ENCODE data around the gene CAPS.

The CAPS gene

DNA sequence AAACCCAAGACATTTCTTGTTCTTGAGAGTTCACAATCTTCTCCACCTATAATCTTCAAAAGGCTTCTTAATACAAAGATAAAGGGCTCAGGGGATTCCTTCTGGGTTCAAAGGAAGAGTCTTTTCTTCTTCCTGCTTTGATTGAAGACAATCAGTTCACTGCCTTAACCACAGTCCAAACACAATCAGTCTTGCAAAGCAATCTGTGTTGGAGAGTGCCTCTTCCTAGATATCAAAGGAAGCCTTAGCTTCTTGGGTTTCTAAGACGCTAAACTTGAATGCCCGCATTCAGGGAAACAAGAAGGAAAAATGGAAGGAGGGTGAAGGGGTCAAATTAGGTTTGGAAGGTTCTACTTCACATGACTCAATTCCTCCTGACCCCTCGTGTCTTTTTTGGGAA lies 36.7 kb downstream of the CAPS start:
- H3K27ac Mint-ChIP-seq (ENCODE audit: low read depth) = peak overlapping the region; percentile 58
- peaks cover 77% of the 10 kb centered on the region for H3K4me1 Mint-ChIP-seq
- no peaks in the 10 kb centered on the region for H3K27me3 Mint-ChIP-seq
- ATAC-seq (replicated peaks; ENCODE audit: extremely low read depth, poor library complexity, severe bottlenecking) (no peak), DNase-seq (ENCODE audit: low spot score in 2 of 2) (no peak)
- H3K36me3 Mint-ChIP-seq (ENCODE audit: insufficient read depth) = peaks cover 12% of the 10 kb centered on the region
- peak overlapping the region; percentile 36 for H3K4me3 Mint-ChIP-seq
- H3K9me3 Mint-ChIP-seq = no peaks in the 10 kb centered on the region

DNA sequence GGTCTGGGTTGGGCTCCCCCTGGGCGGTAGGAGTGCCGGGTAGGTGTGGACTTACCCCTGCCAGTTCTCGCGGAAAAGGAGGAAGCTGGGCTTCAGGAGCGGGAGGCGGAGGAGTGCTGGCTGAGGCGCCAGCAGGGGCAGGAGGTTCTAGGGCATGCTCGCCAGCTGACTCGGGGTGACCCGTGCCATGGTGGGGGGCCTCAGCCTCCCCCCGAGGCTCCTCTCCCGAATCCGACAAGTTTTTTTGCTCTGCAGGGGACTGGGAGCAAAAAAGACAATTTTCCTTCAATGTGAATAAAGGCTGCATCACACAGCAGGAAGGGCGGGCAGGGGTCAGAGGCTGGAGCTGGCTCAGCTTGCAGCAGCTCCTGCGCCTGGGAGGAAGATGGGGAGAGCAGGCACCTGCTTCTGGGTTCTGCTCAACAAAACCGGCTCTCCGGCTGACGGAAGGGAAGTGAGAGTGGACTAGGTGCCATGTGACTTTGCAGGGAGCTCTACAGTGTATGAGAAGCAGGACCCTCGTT lies 37.3 kb downstream of the CAPS start:
- peak overlapping the region; percentile 58 for H3K27ac Mint-ChIP-seq (ENCODE audit: low read depth)
- H3K27me3 Mint-ChIP-seq = no peaks in the 10 kb centered on the region
- H3K4me3 Mint-ChIP-seq = peak overlapping the region; percentile 38
- H3K36me3 Mint-ChIP-seq (ENCODE audit: insufficient read depth) = peaks cover 15% of the 10 kb centered on the region
- H3K9me3 Mint-ChIP-seq = no peaks in the 10 kb centered on the region
- DNase-seq (ENCODE audit: low spot score in 2 of 2) (no peak), ATAC-seq (replicated peaks; ENCODE audit: extremely low read depth, poor library complexity, severe bottlenecking) (no peak)
- H3K4me1 Mint-ChIP-seq = peaks cover 77% of the 10 kb centered on the region

DNA sequence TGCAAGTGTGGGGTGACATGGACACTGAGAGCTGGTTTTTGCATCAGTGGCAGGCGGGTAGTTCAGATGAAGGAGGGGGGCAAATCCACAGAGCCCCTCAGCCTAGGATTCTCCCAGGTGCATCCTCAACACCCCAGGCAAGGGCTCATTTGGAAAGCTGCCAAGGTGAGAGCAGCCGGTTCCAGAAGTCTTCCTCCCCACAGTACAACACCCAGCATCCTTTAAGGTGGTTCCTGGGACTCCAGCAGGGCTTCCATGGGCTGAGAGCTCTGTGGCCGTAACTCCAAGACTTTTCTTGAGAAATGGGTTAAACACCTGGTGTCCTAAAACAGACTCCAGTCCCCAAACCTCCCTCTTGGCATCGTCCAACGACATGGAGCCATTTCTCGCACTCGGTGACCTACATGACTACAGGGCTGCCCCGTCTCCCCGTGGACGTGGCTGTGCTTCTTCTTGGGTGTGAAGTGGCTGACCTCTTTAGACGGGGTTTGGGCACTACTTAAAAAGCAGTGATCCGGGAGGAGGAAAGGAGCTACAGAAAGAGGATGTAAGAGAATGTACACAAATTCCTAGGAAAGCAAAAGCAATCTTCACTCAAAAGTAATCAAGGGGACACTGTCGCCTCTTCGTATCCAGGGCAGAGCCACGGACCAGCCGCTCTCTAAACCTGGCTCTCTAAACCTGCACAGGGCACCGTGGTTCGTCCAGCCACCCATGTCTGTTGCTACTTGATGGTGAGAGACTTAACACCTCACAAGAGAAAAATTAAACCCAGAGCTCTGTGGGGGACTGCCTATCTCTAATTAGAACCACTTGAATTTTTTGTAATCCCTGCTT lies 38.4 kb downstream of the CAPS start:
- ATAC-seq (replicated peaks; ENCODE audit: extremely low read depth, poor library complexity, severe bottlenecking) (no peak), DNase-seq (ENCODE audit: low spot score in 2 of 2) (no peak)
- peaks cover 15% of the 10 kb centered on the region for H3K36me3 Mint-ChIP-seq (ENCODE audit: insufficient read depth)
- H3K27me3 Mint-ChIP-seq = no peaks in the 10 kb centered on the region
- peak overlapping the region; percentile 85 for H3K27ac Mint-ChIP-seq (ENCODE audit: low read depth)
- peaks cover 83% of the 10 kb centered on the region for H3K4me1 Mint-ChIP-seq
- peak overlapping the region; percentile 64 for H3K4me3 Mint-ChIP-seq
- no peaks in the 10 kb centered on the region for H3K9me3 Mint-ChIP-seq

DNA sequence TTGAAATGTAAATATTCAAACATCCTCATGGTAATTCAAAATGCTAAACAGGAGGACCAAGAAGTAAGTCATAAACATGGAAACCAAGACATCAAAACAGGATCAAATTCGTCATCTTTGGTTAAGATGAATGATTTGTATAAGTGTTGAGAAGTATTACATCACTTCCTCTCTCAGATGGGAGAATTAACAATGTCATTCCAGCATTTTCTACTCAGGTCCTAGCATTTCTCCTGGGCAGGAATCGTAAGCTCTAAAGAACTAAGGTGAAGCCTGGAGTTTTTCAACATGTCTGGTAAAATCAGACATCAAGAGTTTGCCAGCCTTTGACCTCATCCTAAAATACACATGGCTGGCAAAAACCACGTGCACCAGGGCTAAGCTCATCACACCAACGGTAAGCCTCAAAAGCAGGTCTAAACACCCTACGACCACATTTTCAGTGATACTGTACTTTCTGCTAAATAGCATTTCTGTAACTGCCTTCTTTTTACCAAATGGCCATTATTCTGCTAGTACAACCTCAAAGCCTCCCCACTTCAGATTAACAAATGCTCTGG lies 39.1 kb downstream of the CAPS start:
- Mint-ChIP-seq H3K36me3 (ENCODE audit: insufficient read depth) (peaks cover 11% of the 10 kb centered on the region), H3K27me3 (no peaks in the 10 kb centered on the region), H3K27ac (ENCODE audit: low read depth) (peak overlapping the region; percentile 85), H3K4me3 (peak overlapping the region; percentile 64), H3K4me1 (peaks cover 85% of the 10 kb centered on the region), H3K9me3 (no peaks in the 10 kb centered on the region)
- DNase-seq (ENCODE audit: low spot score in 2 of 2) (no peak), ATAC-seq (replicated peaks; ENCODE audit: extremely low read depth, poor library complexity, severe bottlenecking) (no peak)

DNA sequence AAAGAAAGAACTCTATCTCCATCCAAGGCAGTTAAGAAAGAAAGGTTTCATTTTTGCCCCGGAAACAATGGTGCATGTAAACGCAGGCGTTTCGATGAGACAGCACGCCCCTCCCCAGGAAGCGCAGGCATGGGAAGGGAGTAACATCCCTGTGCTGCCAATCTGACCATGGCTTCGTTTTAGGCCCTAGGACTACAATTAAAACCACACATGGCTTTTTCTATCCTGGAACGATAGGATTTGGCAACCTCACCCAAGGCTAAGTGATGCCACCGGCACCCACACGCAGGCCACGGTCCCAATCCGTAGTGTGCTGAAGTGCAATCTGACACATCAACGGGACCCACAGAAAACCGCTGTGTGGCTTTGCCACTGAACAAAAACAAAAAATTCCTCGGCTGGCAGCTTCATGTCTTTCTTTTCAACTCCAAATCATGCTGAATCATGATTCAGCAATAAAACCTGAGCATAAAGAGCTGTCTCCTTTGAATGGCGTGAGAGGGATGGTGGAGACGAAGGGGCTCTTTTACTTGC lies 39.7 kb downstream of the CAPS start:
- H3K4me3 Mint-ChIP-seq = peak overlapping the region; percentile 64
- no peak for DNase-seq (ENCODE audit: low spot score in 2 of 2)
- H3K9me3 Mint-ChIP-seq = no peaks in the 10 kb centered on the region
- peaks cover 83% of the 10 kb centered on the region for H3K4me1 Mint-ChIP-seq
- H3K27me3 Mint-ChIP-seq = no peaks in the 10 kb centered on the region
- no peak for ATAC-seq (replicated peaks; ENCODE audit: extremely low read depth, poor library complexity, severe bottlenecking)
- H3K27ac Mint-ChIP-seq (ENCODE audit: low read depth) = peak overlapping the region; percentile 85
- peaks cover 11% of the 10 kb centered on the region for H3K36me3 Mint-ChIP-seq (ENCODE audit: insufficient read depth)

DNA sequence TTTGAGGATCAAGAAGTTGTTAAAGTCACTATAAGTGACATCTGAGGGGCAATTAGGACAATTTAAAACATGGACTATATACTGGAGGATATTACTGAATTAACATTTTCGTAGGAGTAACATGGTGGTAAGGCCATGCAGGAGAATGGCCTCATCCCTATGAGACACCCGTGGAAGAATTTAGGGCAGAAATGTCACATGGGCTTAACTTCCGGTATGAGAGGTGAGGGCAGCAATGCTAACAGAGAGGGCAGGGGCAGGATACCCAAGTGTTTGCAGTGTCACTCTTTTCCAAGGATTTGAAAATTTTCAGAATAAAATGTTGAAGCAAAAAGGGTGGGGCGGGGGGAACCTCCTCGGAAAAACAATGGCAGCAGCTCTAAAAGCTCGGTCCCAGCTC lies 40.2 kb downstream of the CAPS start:
- DNase-seq (ENCODE audit: low spot score in 2 of 2) (no peak), ATAC-seq (replicated peaks; ENCODE audit: extremely low read depth, poor library complexity, severe bottlenecking) (no peak)
- no peaks in the 10 kb centered on the region for H3K9me3 Mint-ChIP-seq
- H3K4me3 Mint-ChIP-seq = peak overlapping the region; percentile 64
- H3K27ac Mint-ChIP-seq (ENCODE audit: low read depth) = peak overlapping the region; percentile 85
- peaks cover 11% of the 10 kb centered on the region for H3K36me3 Mint-ChIP-seq (ENCODE audit: insufficient read depth)
- H3K4me1 Mint-ChIP-seq = peaks cover 83% of the 10 kb centered on the region
- H3K27me3 Mint-ChIP-seq = no peaks in the 10 kb centered on the region

DNA sequence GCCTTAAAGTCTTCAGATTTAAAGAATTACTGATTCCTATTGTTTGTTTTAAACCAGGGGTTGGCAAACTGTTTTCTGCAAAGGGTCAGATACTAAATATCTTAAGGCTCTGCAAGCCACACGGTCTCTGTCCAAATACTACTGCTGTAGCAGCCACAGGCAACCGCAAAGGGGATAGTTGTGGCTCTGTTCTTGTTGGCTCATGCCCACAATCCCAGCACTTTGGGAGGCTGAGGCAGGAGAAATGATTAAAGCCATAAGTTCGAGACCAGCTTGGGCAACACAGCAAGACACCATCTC lies 41.5 kb downstream of the CAPS start:
- H3K27ac Mint-ChIP-seq (ENCODE audit: low read depth) = no peak overlapping the region
- no peak for ATAC-seq (replicated peaks; ENCODE audit: extremely low read depth, poor library complexity, severe bottlenecking)
- H3K27me3 Mint-ChIP-seq = no peaks in the 10 kb centered on the region
- DNase-seq (ENCODE audit: low spot score in 2 of 2) = no peak
- no peaks in the 10 kb centered on the region for H3K9me3 Mint-ChIP-seq
- H3K36me3 Mint-ChIP-seq (ENCODE audit: insufficient read depth) = peaks cover 9% of the 10 kb centered on the region
- H3K4me3 Mint-ChIP-seq = no peak overlapping the region
- peaks cover 80% of the 10 kb centered on the region for H3K4me1 Mint-ChIP-seq

DNA sequence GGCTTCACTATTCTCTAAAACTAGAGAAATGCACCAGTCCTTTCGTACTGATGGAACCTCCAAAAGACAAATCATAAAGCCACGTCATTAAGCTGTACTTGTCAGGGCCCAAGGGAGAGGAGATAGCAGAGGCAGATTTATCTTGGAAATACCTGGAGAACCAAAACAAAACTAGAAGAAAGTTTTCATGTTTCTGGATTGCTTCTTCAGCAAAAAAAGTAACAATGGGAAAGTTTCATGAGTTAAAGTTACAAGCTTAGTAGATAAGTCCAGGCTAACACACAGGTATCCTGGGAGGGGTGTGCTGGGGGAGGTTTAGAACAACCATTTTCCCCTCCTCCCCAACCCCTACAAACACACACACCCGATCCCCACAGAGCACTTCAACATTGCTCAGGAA lies 42.3 kb downstream of the CAPS start:
- H3K27me3 Mint-ChIP-seq = no peaks in the 10 kb centered on the region
- H3K4me3 Mint-ChIP-seq = no peak overlapping the region
- peaks cover 10% of the 10 kb centered on the region for H3K36me3 Mint-ChIP-seq (ENCODE audit: insufficient read depth)
- no peaks in the 10 kb centered on the region for H3K9me3 Mint-ChIP-seq
- H3K4me1 Mint-ChIP-seq = peaks cover 77% of the 10 kb centered on the region
- no peak for ATAC-seq (replicated peaks; ENCODE audit: extremely low read depth, poor library complexity, severe bottlenecking)
- H3K27ac Mint-ChIP-seq (ENCODE audit: low read depth) = peak overlapping the region; percentile 57
- DNase-seq (ENCODE audit: low spot score in 2 of 2) = no peak

DNA sequence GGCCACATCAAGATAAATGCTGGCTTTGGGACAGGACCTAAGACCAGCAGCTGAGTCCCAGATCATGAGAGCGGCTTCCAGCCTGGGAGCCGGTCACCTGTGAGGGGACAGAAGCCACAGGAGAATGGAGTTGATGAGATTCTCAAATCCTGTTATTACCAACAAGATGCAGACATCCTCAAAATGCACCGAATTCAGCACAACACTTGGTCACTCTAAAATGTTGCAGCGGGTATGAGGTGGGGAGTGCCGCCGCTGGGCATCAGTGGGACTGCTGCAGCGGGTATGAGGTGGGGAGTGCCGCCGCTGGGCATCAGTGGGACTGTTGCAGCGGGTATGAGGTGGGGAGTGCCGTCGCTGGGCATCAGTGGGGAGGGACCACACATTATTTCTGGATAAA lies 42.7 kb downstream of the CAPS start:
- peaks cover 9% of the 10 kb centered on the region for H3K36me3 Mint-ChIP-seq (ENCODE audit: insufficient read depth)
- DNase-seq (ENCODE audit: low spot score in 2 of 2) = no peak
- H3K27me3 Mint-ChIP-seq = no peaks in the 10 kb centered on the region
- H3K27ac Mint-ChIP-seq (ENCODE audit: low read depth) = peak overlapping the region; percentile 57
- peaks cover 75% of the 10 kb centered on the region for H3K4me1 Mint-ChIP-seq
- ATAC-seq (replicated peaks; ENCODE audit: extremely low read depth, poor library complexity, severe bottlenecking) = no peak
- H3K9me3 Mint-ChIP-seq = no peaks in the 10 kb centered on the region
- H3K4me3 Mint-ChIP-seq = peak overlapping the region; percentile 31

DNA sequence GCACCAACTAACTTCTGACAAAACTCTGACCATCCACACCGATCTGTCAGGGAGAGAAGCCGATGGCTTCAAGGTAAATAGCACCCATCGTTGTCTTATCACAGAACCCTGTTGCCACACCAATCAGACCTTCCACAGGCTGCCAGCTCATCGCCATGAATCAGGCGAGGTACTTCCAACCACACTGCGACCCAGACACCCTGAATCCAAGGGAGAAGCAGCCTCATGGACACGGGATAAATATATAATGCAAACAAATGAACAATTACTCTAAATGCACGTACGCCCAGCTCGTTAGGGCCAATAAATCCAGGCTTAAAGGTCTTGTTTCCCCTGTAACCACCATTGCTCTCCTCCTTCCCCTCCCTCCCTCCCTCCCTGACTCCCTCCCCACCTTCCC lies 43.1 kb downstream of the CAPS start:
- ATAC-seq (replicated peaks; ENCODE audit: extremely low read depth, poor library complexity, severe bottlenecking) (no peak), DNase-seq (ENCODE audit: low spot score in 2 of 2) (no peak)
- peaks cover 11% of the 10 kb centered on the region for H3K36me3 Mint-ChIP-seq (ENCODE audit: insufficient read depth)
- peaks cover 77% of the 10 kb centered on the region for H3K4me1 Mint-ChIP-seq
- H3K9me3 Mint-ChIP-seq = no peaks in the 10 kb centered on the region
- no peaks in the 10 kb centered on the region for H3K27me3 Mint-ChIP-seq
- H3K4me3 Mint-ChIP-seq = peak overlapping the region; percentile 31
- H3K27ac Mint-ChIP-seq (ENCODE audit: low read depth) = no peak overlapping the region

DNA sequence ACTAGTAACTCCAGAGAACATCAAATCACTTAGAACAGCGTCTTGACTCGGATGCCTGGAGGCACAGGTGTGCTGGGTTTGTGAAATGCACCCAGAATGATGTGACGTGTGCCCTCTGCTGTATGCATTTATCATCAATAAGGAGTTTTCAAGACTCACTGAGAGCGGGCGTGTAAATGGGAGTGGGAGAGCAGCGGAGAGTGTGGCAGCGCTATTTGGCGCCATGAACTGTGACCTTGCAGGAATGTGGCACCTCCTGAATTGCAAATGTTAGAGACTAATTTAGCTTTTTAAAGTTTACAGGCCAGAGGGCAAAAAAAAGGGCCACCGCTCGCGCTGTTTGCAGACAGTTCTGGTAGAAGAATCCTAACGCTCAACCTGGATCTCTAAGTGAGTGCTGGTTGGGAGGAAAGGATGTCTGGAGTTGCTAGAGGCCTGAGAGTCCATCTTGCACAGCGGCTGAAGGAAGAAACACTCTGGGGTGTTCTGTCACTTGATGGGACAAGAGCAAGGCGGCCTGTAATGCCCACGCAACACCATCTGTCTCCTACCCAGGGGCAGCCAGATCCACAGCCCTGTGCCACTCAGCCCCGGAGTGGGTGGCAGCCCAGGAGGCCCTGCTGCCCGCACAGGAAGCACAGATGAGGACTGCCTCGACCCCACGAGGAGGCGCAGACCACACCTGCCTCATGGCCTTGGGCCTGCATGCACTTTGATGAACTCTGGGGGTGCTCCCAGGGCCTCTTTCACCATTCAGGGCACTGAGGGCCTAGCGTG lies 44.2 kb downstream of the CAPS start:
- Mint-ChIP-seq H3K27ac (ENCODE audit: low read depth) (peak overlapping the region; percentile 94), H3K27me3 (no peaks in the 10 kb centered on the region), H3K36me3 (ENCODE audit: insufficient read depth) (peaks cover 14% of the 10 kb centered on the region), H3K9me3 (no peaks in the 10 kb centered on the region), H3K4me3 (no peak overlapping the region), H3K4me1 (peaks cover 76% of the 10 kb centered on the region)
- ATAC-seq (replicated peaks; ENCODE audit: extremely low read depth, poor library complexity, severe bottlenecking) (no peak), DNase-seq (ENCODE audit: low spot score in 2 of 2) (no peak)

DNA sequence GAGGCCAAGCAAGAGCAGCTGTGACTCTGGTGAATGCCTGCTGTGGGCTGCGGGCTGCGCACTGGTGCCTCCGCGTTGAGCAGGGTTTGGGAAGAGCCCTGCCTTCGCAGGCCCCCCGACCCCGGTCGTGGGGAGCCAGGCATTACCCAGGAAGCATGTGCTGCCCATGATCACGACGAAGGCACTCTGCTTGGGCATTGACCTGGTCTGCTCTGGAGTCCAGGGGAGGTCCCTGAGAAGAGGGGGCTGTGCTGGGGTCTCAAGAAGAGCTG lies 44.7 kb downstream of the CAPS start:
- no peak for DNase-seq (ENCODE audit: low spot score in 2 of 2)
- peaks cover 74% of the 10 kb centered on the region for H3K4me1 Mint-ChIP-seq
- peak overlapping the region; percentile 94 for H3K27ac Mint-ChIP-seq (ENCODE audit: low read depth)
- H3K36me3 Mint-ChIP-seq (ENCODE audit: insufficient read depth) = peaks cover 14% of the 10 kb centered on the region
- no peaks in the 10 kb centered on the region for H3K9me3 Mint-ChIP-seq
- no peak for ATAC-seq (replicated peaks; ENCODE audit: extremely low read depth, poor library complexity, severe bottlenecking)
- no peak overlapping the region for H3K4me3 Mint-ChIP-seq
- no peaks in the 10 kb centered on the region for H3K27me3 Mint-ChIP-seq

Measured in central memory CD8-positive, alpha-beta T cell (primary cell).